ENCODE data around the gene SYNGAP1.
A peak's percentile ranks its signal among the peaks of the same experiment; 100 is the strongest.

The SYNGAP1 gene

DNA sequence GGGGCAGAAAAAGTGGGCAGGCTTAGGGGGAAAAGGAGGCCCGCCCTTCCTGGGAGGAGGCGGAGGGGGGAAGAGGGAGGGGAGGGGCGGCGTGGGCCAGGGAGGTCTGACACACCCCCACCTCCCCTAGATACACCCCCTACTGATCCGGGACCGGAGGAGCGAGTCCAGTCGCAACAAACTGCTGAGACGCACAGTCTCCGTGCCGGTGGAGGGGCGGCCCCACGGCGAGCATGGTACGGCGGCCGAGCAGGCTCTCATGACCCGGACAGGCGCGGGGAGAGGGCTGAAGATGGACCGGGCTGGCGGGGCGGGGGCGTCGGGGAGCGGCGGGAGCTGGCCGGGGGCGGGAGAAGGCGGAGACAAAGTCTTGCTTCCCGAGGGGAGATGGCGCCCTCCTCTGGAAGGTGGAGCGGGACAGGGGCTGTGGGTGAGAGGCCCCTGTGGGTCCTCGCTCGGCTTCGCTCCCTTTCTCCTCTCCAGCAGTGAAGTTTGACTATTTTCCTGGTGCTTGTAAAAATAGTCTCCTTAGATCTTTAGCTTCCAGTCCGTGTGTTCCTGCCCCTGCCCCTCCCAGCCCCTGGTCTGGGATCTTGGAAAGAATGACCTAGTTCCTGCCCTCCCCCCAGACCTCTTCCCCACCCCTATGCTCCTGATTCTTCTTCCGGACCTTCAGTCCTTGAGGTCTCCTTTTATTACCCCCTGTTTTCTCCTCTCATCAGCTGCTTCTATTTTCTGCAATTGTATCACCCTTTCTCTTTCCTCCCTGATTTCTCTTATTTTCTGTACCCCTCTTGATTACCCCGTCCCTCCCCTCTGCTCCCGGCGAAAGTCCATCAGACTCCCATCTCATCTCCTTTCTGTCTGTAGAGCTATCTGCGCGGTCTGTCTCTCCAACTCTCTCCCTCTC, 6.1 kb downstream of the SYNGAP1 start:
- TF ChIP-seq, protein P1, sequence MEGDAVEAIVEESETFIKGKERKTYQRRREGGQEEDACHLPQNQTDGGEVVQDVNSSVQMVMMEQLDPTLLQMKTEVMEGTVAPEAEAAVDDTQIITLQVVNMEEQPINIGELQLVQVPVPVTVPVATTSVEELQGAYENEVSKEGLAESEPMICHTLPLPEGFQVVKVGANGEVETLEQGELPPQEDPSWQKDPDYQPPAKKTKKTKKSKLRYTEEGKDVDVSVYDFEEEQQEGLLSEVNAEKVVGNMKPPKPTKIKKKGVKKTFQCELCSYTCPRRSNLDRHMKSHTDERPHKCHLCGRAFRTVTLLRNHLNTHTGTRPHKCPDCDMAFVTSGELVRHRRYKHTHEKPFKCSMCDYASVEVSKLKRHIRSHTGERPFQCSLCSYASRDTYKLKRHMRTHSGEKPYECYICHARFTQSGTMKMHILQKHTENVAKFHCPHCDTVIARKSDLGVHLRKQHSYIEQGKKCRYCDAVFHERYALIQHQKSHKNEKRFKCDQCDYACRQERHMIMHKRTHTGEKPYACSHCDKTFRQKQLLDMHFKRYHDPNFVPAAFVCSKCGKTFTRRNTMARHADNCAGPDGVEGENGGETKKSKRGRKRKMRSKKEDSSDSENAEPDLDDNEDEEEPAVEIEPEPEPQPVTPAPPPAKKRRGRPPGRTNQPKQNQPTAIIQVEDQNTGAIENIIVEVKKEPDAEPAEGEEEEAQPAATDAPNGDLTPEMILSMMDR (IDR thresholded peaks at IDR 0.05; ENCODE audit: low read depth, low read length, missing control alignments), result peak; percentile 58

DNA sequence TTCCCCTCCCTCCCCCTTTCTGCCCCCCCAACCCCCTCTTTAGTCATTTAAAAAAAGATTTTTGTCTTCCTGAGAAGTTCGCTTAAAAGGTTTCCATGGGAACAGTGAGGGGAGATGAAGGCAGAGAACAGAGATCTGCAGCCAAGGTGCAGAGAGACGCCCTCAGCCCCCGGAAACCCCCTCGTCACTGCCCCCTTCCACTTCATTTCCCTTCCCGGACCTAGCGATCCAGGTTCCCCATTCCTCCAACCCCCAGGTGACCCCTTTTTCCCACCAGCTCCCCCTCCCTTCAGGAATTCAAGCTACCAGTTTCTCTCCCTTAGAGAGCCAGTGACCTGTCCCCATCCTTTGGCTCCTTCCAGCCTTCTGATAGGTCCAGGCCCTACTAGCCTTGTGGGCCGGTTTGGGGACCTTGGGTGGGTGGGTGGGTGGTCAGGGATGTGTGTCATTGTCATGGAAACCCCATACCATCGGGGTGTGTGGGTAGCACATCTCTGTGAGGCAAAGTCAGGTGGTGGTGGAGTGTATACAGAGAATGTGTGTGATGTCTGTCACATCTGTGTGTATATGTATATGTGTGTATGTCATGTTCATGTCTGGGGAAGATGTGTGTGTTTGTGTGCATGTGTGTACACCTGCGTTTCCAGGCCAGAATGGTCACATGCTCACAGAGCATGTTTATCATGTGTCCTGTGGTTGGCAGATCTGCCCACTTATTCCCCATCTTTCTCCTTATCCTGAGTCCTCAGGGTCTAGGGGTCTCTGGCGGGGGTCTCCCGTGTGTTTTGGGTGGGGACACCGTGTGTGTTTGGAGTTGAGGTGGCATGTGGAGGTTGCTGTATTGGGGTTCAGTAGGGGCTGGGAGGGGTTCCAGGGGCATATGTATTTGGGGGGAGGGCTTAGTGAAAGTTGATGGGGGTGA, 7.0 kb downstream of the SYNGAP1 start:
- TF ChIP-seq, protein P1 (IDR thresholded peaks at IDR 0.05; ENCODE audit: low read depth, low read length, missing control alignments), result no peak
- H3K4me3 ChIP-seq (replicated peaks; ENCODE audit: low read depth, low read length), result peak overlapping the region; percentile 55
- DNase-seq (ENCODE audit: extremely low read depth, low read depth), result no peak

More for the DNA sequence above, 6.1 kb downstream of the SYNGAP1 start:
- no peak for DNase-seq (ENCODE audit: extremely low read depth, low read depth)
- H3K4me3 ChIP-seq (replicated peaks; ENCODE audit: low read depth, low read length), result peak overlapping the region; percentile 55

DNA sequence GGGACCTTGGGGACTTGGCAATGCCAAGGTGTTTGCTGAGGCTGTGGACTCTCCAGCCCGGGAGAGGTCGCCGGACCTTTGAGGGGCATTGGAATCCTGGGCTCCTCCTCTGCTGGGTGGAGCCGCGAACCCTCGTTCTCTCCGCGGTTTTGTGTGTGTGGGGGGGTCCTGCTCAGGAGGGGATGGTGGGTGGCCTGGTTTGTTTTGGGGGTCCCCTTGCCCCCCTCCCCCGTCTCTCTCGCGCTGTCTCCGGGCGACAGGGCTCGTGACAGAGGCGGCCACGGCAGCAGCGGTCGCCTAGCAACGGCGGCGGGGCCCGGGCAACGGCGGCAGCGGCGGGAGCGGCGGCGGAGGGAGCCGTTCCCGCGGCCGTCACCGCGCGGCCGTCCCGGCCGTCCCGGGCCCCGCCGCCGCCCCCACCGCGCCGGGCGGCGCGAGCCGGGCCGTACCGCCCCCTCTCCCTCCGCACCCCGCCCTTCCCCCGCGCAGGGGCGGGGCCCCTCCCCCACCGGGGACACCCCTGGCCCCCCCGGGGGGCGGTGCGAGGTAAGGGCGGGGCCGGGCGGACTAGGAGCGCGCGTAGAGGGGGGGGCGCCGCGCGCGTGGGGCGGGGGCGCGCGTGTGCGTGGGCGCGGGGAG, 7.8 kb downstream of the SYNGAP1 start:
- DNase-seq (ENCODE audit: extremely low read depth, low read depth), result no peak
- TF ChIP-seq, protein P1 (IDR thresholded peaks at IDR 0.05; ENCODE audit: low read depth, low read length, missing control alignments), result no peak
- peak overlapping the region; percentile 53 for H3K4me3 ChIP-seq (replicated peaks; ENCODE audit: low read depth, low read length)

DNA sequence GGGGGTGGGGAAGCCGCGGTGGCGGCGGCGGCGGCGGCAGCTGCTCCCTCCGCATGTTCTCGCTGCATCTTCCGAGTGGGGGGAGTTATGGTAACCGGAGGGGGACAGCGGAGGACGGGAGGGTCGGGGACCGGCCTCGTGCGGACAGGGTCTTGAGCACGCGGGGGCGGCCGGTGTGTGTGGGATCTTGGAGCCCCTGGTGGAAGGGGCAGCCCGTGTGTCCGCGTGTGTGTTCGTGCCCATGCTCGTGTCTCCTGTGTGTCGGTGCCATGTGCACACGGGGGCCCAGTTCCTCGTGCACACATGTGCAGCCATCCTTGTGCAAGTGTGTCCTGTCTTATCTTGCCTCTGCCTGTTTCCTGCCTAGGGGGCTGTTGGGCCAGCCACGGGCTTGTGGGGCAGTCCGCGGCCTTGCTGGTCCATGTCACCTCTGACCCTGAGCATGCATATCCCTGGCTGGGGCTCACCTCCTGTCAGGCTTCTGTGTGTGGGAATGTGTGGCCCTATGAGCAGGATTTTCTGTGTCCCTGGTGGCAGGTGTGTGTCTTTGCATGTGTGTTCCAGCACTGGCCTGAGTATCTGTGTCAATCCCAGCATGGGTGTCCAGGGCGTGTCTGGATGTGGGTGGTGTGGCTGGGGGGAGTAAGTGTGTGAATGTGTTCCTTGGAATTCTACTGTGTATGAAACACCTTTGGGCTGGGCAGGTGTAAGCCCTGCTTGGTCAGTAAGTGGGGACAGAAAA, 8.5 kb downstream of the SYNGAP1 start:
- no peak for DNase-seq (ENCODE audit: extremely low read depth, low read depth)
- peak overlapping the region; percentile 53 for H3K4me3 ChIP-seq (replicated peaks; ENCODE audit: low read depth, low read length)
- TF ChIP-seq, protein P1 (IDR thresholded peaks at IDR 0.05; ENCODE audit: low read depth, low read length, missing control alignments), result peak; percentile 32

DNA sequence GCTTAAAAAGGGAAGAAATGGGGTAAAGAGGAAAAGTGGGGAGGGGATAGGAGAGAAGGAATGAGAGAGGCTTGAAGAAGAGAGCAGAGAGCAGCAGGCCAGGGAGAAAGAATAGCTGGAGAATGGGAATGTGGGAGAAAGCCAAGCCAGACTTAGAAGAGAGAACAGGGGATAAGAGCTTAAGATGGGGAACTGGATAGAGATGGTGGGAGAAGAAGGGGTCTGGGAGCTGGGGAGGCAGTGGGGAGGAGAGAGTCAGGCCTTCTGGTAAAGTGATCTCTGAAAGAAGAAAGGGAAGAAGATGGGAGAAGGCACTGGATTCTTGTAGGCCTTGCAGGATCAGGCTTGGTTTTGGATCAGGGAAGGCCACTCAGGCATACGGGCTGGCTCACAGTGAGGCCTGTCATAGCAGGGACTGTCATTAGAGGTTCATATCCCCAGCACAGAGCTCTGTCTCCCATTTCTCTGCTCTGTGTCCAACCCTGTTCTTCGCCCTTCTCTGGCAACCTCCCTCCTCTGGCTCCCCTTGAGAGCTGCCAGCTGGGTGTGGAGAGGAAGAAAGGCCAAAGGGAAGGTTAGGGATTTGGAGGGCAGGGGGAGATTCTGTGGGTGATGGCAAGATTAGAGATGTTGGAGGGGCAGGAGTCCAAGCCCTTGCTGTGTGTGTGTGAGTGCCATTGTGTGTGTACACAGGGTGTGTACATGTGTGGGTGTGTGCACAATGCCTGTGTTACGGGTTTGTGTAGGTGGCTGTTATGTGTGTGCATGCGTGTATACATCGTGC, 9.3 kb downstream of the SYNGAP1 start:
- H3K4me3 ChIP-seq (replicated peaks; ENCODE audit: low read depth, low read length), result peak overlapping the region; percentile 53
- DNase-seq (ENCODE audit: extremely low read depth, low read depth), result no peak
- TF ChIP-seq, protein P1 (IDR thresholded peaks at IDR 0.05; ENCODE audit: low read depth, low read length, missing control alignments), result no peak

Measured in HFF-Myc (cell line).